GM12891 (cell line): Measurements from ENCODE around the gene ZNF391.

Experiments
- DNase-seq: peaks from one replicate; pipeline ENCODE4 v3.0.0; 2011; ENCODE audit warnings: low spot score; ENCODE audit not compliant: insufficient read length
- FAIRE-seq: peaks from 2 replicates; lab custom pipeline; 2011; peaks lifted over from hg19 to GRCh38; lab: Jason Lieb, UNC
- PAX5 ChIP-seq: IDR thresholded peaks from 2 replicates; pipeline ENCODE4 v1.6.1; 2011; ENCODE audit warnings: low read length, moderate library complexity, mild to moderate bottlenecking; ENCODE audit not compliant: insufficient read depth, severe bottlenecking
- POLR2A ChIP-seq: IDR thresholded peaks from 2 replicates; pipeline ENCODE4 v1.6.1; 2011; ENCODE audit warnings: low read depth, low read length, control low read depth
- POLR2AphosphoS5 ChIP-seq: IDR thresholded peaks from 2 replicates; pipeline ENCODE4 v1.6.1; 2011; ENCODE audit warnings: low read depth, low read length, control low read depth
- POU2F2 ChIP-seq: IDR thresholded peaks from 2 replicates; pipeline ENCODE4 v1.6.1; 2011; ENCODE audit warnings: low read depth, mild to moderate bottlenecking, control low read depth, low read length, moderate library complexity
- SPI1 ChIP-seq: IDR thresholded peaks from 2 replicates; pipeline ENCODE4 v1.6.1; 2011; ENCODE audit warnings: low read depth, low read length, control low read depth
- TAF1 ChIP-seq: IDR thresholded peaks from 2 replicates; pipeline ENCODE4 v1.6.1; 2011; ENCODE audit warnings: low read depth, low read length, control low read depth

Gene ZNF391

DNA sequence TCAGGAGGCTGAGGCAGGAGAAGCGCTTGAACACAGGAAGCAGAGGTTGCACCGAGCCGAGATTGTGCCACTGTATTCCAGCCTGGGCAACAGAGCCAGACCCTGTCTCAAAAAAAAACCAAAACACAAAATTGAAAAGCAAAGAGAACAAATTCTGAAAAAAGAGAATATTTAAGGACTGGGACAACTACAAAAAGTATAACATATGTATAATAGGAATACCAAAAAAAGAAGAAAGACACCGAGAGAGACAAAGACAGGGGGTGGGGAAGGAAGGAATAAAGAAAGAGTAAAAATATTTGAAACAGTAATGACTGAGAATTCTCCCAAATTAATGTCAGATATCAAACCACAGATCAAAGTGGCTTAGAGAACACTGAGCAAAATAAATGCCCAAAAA, 5.5 kb upstream of the ZNF391 start:
- DNase-seq (no peak), FAIRE-seq (no peak)
- TF ChIP-seq SPI1 (no peak), POLR2A (no peak), POU2F2 (no peak), TAF1 (no peak), POLR2AphosphoS5 (no peak), PAX5 (no peak)

DNA sequence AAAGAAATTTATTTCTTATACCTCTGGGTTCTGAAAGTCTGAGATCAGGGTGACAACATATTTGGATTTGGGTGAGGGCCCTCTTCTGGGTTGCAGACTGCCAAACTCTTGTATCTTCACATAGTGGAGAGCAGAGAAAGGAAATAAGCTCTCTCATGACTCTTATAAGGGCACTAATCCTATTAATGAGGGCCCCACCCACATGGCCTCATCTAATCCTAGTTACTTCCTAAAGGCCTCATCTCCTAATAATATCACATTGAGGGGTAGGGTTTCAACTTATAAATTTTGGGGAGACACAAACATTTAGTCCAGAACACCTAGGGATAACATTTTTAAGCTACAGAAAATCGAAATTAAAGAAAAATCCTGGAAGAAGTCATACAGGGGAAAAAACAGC, 5.1 kb upstream of the ZNF391 start:
- FAIRE-seq (no peak), DNase-seq (no peak)
- TF ChIP-seq POU2F2 (no peak), POLR2A (no peak), PAX5 (no peak), SPI1 (no peak), TAF1 (no peak), POLR2AphosphoS5 (no peak)

DNA sequence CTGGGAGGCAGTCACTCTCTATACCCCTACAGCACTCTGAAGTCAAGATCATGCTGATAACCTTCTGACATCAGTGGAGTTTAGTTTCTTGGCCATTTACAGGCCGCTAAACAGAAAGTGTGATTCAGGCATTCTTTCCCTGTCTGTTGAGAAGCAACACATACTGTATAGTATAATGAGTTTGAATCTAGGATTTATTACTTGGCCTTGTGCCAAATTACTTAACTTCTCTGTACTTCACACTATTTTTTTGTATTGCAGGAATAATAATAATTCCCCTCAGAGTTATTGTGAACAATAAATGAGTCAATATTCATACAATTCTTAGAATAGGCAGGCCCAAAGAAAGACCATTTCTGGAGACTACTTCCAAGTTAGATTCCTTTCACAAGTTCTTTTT, 4.1 kb downstream of the ZNF391 start:
- TF ChIP-seq POLR2A (no peak), POU2F2 (no peak), TAF1 (no peak), POLR2AphosphoS5 (no peak), SPI1 (no peak), PAX5 (no peak)
- FAIRE-seq = no peak
- DNase-seq = no peak

DNA sequence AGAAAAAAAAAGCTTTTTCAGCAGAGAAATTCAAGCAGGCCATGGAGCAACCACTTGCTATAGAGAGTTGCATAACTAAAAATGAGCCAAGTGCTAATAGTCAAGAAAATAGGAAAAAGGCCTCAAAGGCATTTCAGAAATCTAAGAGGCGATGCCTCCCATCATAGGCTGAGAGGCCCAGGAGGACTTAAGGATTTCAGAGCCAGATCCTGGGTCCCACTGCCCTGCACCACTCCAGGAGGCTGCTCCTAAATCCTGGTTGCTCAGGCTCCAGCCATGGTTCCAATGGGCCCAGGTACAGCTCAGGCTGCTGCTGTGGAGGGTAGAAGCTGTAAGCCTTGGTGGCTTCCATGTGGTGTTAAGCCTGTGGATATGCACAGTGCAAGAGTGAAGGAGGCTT, 5.5 kb downstream of the ZNF391 start:
- FAIRE-seq (no peak), DNase-seq (no peak)
- no peak for TF ChIP-seq POLR2AphosphoS5
- TF ChIP-seq PAX5 = no peak
- TF ChIP-seq POU2F2 = no peak
- TF ChIP-seq TAF1 = no peak
- TF ChIP-seq POLR2A = no peak
- TF ChIP-seq SPI1 = no peak

DNA sequence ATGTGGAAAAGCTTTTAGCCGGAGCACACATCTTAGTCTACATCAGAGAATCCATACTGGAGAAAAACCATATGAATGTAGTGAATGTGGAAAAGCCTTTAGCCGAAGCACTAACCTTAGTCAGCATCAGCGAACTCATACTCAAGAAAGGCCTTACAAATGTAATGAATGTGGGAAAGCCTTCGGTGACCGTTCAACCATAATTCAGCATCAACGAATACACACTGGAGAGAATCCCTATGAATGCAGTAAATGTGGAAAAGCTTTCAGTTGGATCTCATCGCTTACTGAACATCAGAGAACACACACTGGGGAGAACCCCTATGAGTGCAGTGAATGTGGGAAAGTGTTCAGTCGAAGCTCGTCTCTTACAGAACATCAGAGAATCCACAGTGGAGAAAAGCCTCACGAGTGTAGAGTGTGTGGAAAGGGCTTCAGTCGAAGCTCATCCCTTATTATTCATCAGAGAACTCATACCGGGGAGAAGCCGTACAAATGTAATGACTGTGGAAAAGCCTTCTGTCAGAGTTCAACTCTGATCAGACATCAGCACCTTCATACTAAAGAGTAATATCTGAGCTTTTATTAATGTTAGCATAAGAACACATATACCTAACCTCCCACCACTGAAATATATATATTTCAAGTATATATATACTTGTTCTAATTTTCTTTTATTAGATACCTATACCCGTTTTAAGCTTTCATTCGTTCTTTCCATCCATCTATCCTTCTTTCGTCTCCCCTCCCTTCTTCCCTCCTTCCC, 12.5 kb downstream of the ZNF391 start:
- TF ChIP-seq SPI1 (no peak), POLR2AphosphoS5 (no peak), PAX5 (no peak), TAF1 (no peak), POLR2A (no peak), POU2F2 (no peak)
- DNase-seq = no peak
- no peak for FAIRE-seq

DNA sequence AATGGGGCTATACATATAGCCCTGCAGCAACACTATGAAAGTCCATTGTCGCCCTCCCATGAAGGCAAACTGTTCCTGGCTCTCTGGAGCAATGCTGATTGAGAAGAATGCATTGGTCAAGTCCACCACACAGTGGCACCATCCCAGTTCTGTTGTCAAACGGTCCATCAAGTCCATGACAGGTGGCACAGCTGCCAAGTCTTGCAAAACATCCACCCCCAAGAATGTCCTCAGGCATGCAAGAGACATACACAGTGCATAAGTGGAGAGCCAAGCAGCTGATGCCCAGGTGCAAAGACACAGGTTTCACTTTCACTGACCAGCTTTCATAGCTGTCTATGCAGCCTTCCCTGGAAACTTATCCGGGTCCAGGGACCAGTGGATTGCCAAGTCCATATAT, 17.5 kb downstream of the ZNF391 start:
- TF ChIP-seq PAX5 (no peak), SPI1 (no peak), POU2F2 (no peak), POLR2A (no peak), TAF1 (no peak)
- FAIRE-seq (no peak), DNase-seq (no peak)

DNA sequence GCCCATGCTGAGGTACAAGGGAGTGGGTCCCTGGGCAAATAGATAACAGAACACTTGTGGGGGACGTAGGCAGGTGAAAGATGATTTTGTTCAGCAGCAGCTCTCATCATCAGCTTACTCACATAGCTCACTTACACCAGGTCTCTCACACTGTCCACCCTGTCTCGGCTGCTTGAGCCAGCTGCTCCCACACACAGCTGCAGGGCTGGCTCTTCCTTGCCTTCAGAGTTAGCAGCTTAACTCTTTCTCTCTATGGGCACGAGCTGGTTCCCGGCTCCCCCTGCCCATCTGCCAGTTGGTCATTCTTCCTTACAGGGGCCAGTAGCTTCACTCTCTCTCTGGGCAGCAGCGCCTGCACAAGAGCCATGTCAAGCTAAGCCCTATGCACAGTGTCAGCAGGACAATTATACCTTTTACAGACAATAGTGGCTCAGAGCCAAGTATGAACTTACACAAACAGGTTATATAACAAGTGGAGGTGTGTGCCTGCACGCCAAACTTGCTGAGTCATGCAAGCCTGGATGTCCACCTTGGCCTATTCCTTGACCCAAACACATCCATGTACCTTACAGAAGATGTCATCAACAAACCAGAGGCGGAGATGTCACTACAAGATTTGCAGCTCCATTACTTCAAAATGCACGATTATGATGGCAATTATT, 18.7 kb downstream of the ZNF391 start:
- TF ChIP-seq POLR2A = no peak
- TF ChIP-seq POLR2AphosphoS5 = no peak
- no peak for TF ChIP-seq TAF1
- no peak for TF ChIP-seq SPI1
- TF ChIP-seq POU2F2 = no peak
- no peak for TF ChIP-seq PAX5
- FAIRE-seq (no peak), DNase-seq (no peak)

DNA sequence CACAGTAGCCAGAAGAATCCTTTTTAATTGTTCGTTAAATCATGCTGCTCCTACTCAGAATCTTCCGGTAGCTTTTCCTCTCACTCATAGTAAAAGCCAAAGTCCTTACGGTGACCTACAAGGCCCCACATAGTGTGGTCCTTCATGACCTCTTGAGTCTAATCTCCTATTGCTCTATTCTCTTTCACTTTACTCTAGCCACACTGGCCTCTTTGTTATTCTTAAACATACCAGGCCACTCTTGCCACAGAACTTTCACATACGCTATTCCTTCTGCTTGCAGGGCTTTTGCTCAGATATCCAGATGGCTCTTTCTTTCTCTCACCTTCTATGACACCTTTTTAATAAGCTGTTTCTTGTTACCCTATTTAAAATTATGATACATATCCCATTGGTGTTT, 25.7 kb downstream of the ZNF391 start:
- FAIRE-seq (no peak), DNase-seq (no peak)
- TF ChIP-seq POU2F2 = no peak

DNA sequence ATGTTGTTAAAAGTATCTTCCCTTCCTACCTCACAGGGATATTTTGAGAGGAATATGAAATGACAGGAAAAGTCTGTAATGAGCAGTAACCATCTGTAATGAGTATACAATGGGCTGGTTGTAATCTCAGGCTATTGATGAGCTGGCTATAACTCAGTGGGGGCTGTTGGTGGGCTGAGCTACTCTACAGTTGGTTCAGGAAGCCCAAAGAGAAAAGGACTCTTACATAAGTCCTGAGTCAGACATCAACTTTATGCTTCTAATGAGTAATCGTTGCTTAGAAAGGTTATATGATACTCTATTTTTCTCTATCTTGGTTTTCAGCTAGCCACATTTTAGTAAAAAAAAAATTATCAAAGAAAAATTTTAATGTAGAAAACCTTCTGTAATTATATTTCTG, 26.4 kb downstream of the ZNF391 start:
- FAIRE-seq = no peak
- DNase-seq = no peak
- TF ChIP-seq POLR2AphosphoS5 (no peak), SPI1 (no peak), TAF1 (no peak), POLR2A (no peak), POU2F2 (no peak), PAX5 (no peak)

DNA sequence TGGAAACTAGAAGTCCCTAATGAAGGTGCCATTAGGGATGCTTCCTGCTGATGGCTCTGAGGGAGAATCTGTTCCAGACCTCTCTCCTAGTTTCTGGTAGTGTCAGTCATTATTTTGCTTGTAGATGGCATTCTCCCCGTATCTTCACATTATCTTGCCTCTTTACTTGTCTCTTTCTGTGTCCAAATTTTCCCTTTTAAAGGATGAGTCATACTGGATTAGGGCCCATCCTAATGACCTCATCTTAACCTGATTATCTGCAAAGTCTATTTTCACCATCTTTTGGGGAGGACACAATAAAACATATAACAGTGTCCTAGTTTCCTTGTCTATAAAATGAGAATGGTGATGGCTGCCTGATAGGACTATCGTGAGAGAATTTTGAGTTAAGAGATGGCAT, 27.3 kb downstream of the ZNF391 start:
- no peak for FAIRE-seq
- TF ChIP-seq POLR2A (no peak), POU2F2 (no peak), TAF1 (no peak), PAX5 (no peak), POLR2AphosphoS5 (no peak), SPI1 (no peak)

More for the DNA sequence above, 27.3 kb downstream of the ZNF391 start:
- DNase-seq = no peak
